HEK293T (cell line): Measurements from ENCODE around the gene KSR2.

Source experiments
- BHLHE40 ChIP-seq: fragments of 450-650 bp; IDR thresholded peaks from 2 replicates; pipeline ENCODE4 v1.6.1; 2016; ENCODE audit warnings: mild to moderate bottlenecking, moderate library complexity, borderline replicate concordance
- FOXA1 ChIP-seq: fragments of 450-650 bp; IDR thresholded peaks from 2 replicates; pipeline ENCODE4 v1.6.1; 2016; ENCODE audit warnings: mild to moderate bottlenecking
- FOXM1 ChIP-seq: fragments of 450-650 bp; IDR thresholded peaks from 2 replicates; pipeline ENCODE4 v1.6.1; 2017; ENCODE audit warnings: mild to moderate bottlenecking, borderline replicate concordance
- LEF1 ChIP-seq: fragments of 450-650 bp; IDR thresholded peaks from 2 replicates; pipeline ENCODE4 v1.6.1; 2017; ENCODE audit warnings: mild to moderate bottlenecking, borderline replicate concordance
- NFRKB ChIP-seq: fragments of 450-650 bp; IDR thresholded peaks from 2 replicates; pipeline ENCODE4 v1.6.1; 2016; ENCODE audit warnings: mild to moderate bottlenecking, moderate library complexity
- PKNOX1 ChIP-seq: fragments of 450-650 bp; IDR thresholded peaks from 2 replicates; pipeline ENCODE4 v1.6.1; 2016
- SP1 ChIP-seq: fragments of 450-650 bp; IDR thresholded peaks from 2 replicates; pipeline ENCODE4 v1.6.1; 2017

GRCh38 chr12:117819160-117819559 lies 149.6 kb downstream of the KSR2 start:
- TF ChIP-seq PKNOX1 (no peak), FOXM1 (no peak), SP1 (no peak), FOXA1 (no peak), NFRKB (no peak), BHLHE40 (no peak), LEF1 (no peak)
